ENCODE measurements around the gene PIEZO2.

DNA sequence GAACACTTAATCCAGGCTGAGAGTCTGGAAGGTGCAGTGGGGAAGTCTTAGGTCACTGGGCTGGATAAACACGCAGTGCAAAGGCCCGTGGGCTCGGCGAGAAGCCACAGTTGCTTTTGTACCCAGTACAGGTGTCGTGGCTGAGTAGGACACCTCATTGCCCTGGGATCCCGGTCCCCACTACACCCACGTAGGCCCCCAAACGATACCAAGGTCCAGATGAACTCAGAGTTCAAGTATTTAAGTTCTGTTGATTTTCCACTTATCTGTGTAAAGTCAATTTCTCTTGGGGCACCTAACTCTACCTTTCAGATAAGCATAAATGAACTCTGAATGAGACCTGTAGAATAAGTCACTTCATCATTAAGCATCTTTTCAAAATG, 302.0 kb downstream of the PIEZO2 start:
- no peak for TF ChIP-seq CTCF (IDR thresholded peaks at IDR 0.05)
- TF ChIP-seq POLR2A (IDR thresholded peaks at IDR 0.05): no peak
- TF ChIP-seq EP300 (IDR thresholded peaks at IDR 0.05): no peak
- TF ChIP-seq POLR2AphosphoS5 (IDR thresholded peaks at IDR 0.05): no peak

Measured in upper lobe of left lung (tissue), 4 donors.